Measurements from ENCODE around the gene GRB2.

DNA sequence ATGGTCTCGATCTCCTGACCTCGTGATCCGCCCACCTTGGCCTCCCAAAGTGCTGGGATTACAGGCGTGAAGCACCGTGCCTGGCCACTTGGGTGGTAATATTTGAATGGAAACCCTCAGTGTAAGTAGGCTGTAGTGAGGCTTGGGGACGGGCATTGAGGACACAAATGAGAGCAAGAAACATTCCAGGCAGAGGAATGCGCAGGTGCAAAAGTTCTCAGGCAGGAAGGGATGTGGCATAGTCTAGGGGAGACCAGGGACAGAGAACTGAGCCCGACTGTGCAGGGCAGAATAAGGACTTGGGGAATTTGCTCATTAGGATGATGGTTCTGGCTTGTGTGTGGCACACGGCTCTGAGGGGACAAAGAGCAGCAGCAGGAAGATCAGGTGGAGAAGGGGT is 54.8 kb downstream of the GRB2 start:
- TF ChIP-seq EZH2 (IDR thresholded peaks at IDR 0.05; ENCODE audit: insufficient read depth, poor library complexity, severe bottlenecking), result no peak
- TF ChIP-seq EZH2phosphoT487 (IDR thresholded peaks at IDR 0.05; ENCODE audit: insufficient read depth, low read depth), result no peak

Data from GM23248 (cell line).